Esophagus squamous epithelium (tissue), 4 donors: ENCODE measurements around the gene PCDH17.

Experiments used
- POLR2A ChIP-seq, 4 donors: fragments of 450-650 bp; IDR thresholded peaks; one replicate each; pipeline ENCODE4 v1.6.1; 2017; ENCODE audit warnings: antibody characterized with exemption in 4 of 4, mild to moderate bottlenecking in 4 of 4, moderate library complexity in 3 of 4
- TF ChIP-seq, protein P1 (sequence below), 6 experiments: fragments of 450-650 bp in 4 of 6; fragments of 200-600 bp in 2 of 6; sonication (generic) in 2 of 6; IDR thresholded peaks; one replicate each; pipeline ENCODE4 v1.5.1; 2016 to 2019; ENCODE audit warnings: antibody characterized with exemption in 6 of 6, mild to moderate bottlenecking in 4 of 6, moderate library complexity in 4 of 6

DNA sequence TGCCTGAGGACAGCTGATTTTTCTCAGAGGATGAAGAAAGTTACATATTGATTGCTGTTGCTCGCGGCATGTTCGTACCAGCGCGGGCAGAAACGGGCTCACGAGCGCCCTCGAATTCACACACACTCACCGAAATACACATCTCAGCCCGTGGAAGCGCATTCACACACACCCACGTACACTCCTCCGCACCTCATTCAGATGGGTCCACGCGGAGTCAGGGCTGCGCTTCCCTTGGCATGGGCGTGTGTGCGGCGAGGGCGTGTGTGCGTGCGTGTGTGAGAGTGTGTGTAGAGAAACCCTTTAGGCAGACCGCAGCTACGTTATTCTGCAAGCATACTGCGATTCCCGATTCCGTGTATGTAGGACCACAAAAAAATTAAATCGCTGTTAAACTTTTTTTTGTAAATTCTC, 2.1 kb upstream of the PCDH17 start:
- no peak for TF ChIP-seq POLR2A (IDR thresholded peaks at IDR 0.05)
- TF ChIP-seq, protein P1, sequence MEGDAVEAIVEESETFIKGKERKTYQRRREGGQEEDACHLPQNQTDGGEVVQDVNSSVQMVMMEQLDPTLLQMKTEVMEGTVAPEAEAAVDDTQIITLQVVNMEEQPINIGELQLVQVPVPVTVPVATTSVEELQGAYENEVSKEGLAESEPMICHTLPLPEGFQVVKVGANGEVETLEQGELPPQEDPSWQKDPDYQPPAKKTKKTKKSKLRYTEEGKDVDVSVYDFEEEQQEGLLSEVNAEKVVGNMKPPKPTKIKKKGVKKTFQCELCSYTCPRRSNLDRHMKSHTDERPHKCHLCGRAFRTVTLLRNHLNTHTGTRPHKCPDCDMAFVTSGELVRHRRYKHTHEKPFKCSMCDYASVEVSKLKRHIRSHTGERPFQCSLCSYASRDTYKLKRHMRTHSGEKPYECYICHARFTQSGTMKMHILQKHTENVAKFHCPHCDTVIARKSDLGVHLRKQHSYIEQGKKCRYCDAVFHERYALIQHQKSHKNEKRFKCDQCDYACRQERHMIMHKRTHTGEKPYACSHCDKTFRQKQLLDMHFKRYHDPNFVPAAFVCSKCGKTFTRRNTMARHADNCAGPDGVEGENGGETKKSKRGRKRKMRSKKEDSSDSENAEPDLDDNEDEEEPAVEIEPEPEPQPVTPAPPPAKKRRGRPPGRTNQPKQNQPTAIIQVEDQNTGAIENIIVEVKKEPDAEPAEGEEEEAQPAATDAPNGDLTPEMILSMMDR (IDR thresholded peaks at IDR 0.05): no peak
